GM10248 (cell line): Measurements from ENCODE around the gene CIB4.

Experiments
- CTCF ChIA-PET: fragments of 300-600 bp; sonication (Branson Sonifier 250); formaldehyde crosslinking; extraction: SDS; loops from one replicate; lab custom pipeline; 2021; ENCODE audit warnings: antibody characterized with exemption; lab: Yijun Ruan, JAX
- POLR2A ChIA-PET: fragments of 350-650 bp; sonication (Branson Sonifier 250); formaldehyde crosslinking; extraction: SDS; loops from one replicate; lab custom pipeline; 2020; ENCODE audit warnings: antibody characterized with exemption; lab: Yijun Ruan, JAX
- DNase-seq: peaks from one replicate; pipeline ENCODE4 v3.0.0; 2012; ENCODE audit errors: extremely low spot score
- CTCF ChIP-seq: IDR thresholded peaks from 2 replicates; pipeline ENCODE4 v1.5.1; 2012; ENCODE audit warnings: mild to moderate bottlenecking, low read depth; ENCODE audit errors: extremely low read depth, missing control alignments, control extremely low read depth

The CIB4 gene

DNA sequence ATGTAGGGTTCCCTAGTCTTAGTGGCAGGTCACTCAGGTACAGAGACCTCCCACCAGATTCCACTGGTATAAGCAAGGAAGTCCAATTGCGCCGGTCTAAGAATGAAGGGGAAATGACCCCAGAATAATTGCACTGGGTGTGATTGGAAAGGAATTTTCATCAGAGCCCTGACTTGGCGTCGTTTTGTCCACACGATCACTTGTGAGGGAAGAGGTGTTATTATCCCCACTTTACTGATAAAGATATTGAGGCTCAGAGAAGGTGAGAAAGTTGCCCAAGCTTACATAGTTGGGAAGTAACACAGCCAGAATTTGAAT, 61.5 kb downstream of the CIB4 start:
- ChIA-PET POLR2A (no interaction called here), CTCF (interaction anchor here (0.9 to 5.1 kb wide), 4 partner anchors 13 to 629 kb away, joined by 3 to 23 read pairs (median 16); no protein-coding TSS in a partner anchor)
- no peak for TF ChIP-seq CTCF
- no peak for DNase-seq

GRCh38 chr2:26579025-26579722, 62.0 kb downstream of the CIB4 start:
- TF ChIP-seq CTCF: no peak
- CTCF ChIA-PET: interaction anchor here (0.6 to 5.1 kb wide), 16 partner anchors 9 to 166 kb away, joined by 3 to 46 read pairs (median 9); no protein-coding TSS in a partner anchor
- POLR2A ChIA-PET: no interaction called here
- no peak for DNase-seq

- no peak for DNase-seq
- no peak for TF ChIP-seq CTCF
- POLR2A ChIA-PET: no interaction called here
- CTCF ChIA-PET: interaction anchor here (0.6 to 5.1 kb wide), 28 partner anchors 9 to 632 kb away, joined by 3 to 46 read pairs (median 6); no protein-coding TSS in a partner anchor
Measured at GRCh38 chr2:26578581-26578980, 62.6 kb downstream of the CIB4 start.

DNA sequence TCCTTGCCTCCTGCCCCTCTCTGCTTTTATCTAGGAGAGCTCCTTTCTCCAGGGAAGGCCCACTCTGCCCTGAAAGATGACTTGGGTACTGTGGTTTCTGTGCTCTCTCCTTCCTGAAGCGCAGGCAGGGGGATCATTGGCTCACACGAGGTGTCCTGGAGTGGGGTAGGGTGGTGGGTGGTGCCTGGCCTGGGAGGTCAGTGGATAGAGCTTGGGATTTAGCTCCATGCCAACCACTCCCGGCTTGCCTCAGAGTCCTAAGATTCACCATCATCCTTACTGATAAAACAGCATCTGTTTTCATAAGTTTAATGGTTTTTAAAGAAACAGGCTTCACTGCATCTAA, 63.1 kb downstream of the CIB4 start:
- POLR2A ChIA-PET: no interaction called here

DNA sequence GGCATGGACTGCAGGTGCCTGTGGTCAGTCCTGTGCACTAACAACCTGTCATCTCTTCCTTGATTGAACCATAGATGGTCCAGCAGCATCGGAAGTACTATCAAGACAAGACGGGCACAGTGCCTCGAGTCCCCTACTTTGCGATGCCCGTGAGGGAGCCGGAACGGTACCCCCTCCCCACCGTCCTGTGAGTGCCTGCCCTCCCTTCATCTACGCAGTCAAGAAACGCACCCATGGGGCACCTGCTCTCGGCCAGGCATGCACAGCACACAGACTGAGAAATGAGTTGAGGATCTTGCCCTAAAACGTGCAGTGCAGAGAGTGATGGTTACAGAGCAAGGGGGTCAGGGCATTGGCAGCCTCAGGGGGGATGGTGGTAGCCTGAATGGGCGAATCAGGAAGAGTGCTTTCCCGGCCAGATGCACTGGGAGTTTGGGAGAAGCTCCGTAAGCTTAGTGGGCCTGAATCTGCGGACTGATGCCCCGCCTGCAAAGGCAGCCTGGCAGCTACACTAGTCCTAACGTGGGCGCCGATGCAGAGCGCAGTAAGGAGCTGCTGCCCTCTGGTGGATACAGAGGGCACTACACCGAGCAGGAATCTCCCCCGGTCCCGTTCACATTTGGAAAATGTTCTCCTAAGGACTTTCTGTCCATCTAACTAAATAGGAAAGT, 63.6 kb downstream of the CIB4 start:
- DNase-seq: peak; percentile 86
- peak; percentile 92 for TF ChIP-seq CTCF
- ChIA-PET CTCF (interaction anchor here (0.7 to 5.1 kb wide), 44 partner anchors 8 to 631 kb away, joined by 3 to 46 read pairs (median 4); partner anchors contain the start of gene CIB4), POLR2A (no interaction called here)

More for the DNA sequence above, 63.1 kb downstream of the CIB4 start:
- no peak for DNase-seq
- TF ChIP-seq CTCF: no peak
- CTCF ChIA-PET: interaction anchor here (0.7 to 5.1 kb wide), 41 partner anchors 9 to 631 kb away, joined by 3 to 46 read pairs (median 5); partner anchors contain the start of gene CIB4

DNA sequence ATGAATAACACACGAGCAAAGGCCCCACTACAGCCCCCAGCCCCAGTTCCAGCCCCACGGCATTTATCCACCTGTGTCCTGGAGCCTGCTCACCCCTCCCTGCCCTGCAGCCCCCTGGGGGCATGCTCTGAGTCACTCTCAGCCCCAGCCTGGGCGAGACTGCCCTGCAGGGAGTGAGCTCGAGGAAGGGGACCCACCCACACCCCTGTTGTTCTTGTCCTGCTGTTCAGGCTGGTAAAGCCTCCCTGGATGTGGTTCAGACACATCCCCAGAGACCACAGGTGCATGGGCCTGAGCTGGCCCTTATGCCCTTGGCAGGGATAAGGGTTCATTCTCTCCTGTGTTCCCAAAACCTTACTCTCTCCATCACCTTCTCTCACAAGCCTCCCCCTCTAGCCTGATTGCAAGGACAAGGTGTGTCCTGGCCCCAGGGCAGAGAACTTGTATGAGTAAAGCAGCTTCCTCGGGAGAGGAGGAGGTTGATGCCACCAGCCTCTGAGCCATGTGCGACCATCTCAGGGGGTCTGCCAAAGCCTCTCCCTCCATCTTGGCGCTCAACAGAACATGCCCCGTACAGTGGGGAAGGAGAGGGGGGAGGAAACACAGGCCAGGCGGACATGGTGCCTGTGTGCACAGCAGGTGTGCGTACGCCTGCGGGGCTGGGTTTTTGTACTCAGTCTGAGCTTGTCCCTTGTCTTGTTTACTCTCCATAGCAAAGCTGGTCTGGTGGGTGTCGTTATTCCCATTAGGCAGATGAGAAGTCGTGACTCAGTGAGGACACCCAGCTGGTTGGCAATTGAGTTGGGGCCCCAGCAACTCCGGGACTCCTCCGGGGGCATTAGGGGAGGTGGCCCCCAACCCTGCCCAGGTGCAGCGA, 64.4 kb downstream of the CIB4 start:
- TF ChIP-seq CTCF: no peak
- ChIA-PET CTCF (interaction anchor here (0.7 to 4.1 kb wide), 20 partner anchors 10 to 625 kb away, joined by 3 to 46 read pairs (median 8); no protein-coding TSS in a partner anchor), POLR2A (no interaction called here)
- no peak for DNase-seq
